RWPE1 (cell line): ENCODE measurements around the gene CDK5RAP2.

Experiments
- CTCF ChIA-PET: fragments of 350-600 bp; sonication (Branson Sonifier 250); formaldehyde crosslinking; extraction: SDS; loops from one replicate; lab custom pipeline; 2021; lab: Yijun Ruan, JAX
- POLR2A ChIA-PET: fragments of 400-600 bp; formaldehyde crosslinking; extraction: SDS; loops from one replicate; lab custom pipeline; 2020; ENCODE audit warnings: antibody characterized with exemption; ENCODE audit not compliant: low non-redundant PET; lab: Yijun Ruan, JAX
- DNase-seq: peaks from one replicate; pipeline ENCODE4 v3.0.0; 2012; ENCODE audit warnings: low spot score
- H3K27ac ChIP-seq: fragments of 450-650 bp; 2 replicates; pipeline ENCODE4 v1.5.1; 2017
- CTCF ChIP-seq: fragments of 450-650 bp; conservative IDR thresholded peaks from 2 replicates; pipeline ENCODE4 v1.5.1; 2017; ENCODE audit warnings: low read depth, mild to moderate bottlenecking

CDK5RAP2 gene

GRCh38 chr9:120593250-120593954 lies 13.4 kb upstream of the CDK5RAP2 start:
- no peak for DNase-seq
- CTCF ChIA-PET: no interaction called here
- no peak overlapping the region for H3K27ac ChIP-seq
- TF ChIP-seq CTCF: no peak
- POLR2A ChIA-PET: no interaction called here

GRCh38 chr9:120592210-120592609 lies 12.2 kb upstream of the CDK5RAP2 start:
- H3K27ac ChIP-seq: no peak overlapping the region
- no peak for DNase-seq
- CTCF ChIA-PET: no interaction called here
- TF ChIP-seq CTCF: no peak
- POLR2A ChIA-PET: no interaction called here

GRCh38 chr9:120587328-120587727 lies 7.4 kb upstream of the CDK5RAP2 start:
- ChIA-PET POLR2A (no interaction called here), CTCF (interaction anchor here (0.6 kb wide), 1 partner anchor 255 kb away, joined by 3 read pairs; no protein-coding TSS in a partner anchor)
- no peak overlapping the region for H3K27ac ChIP-seq
- no peak for DNase-seq
- TF ChIP-seq CTCF: no peak

GRCh38 chr9:120583958-120584369 lies 4.0 kb upstream of the CDK5RAP2 start:
- DNase-seq: peak; percentile 40
- ChIA-PET POLR2A (no interaction called here), CTCF (no interaction called here)
- TF ChIP-seq CTCF: no peak
- no peak overlapping the region for H3K27ac ChIP-seq

DNA sequence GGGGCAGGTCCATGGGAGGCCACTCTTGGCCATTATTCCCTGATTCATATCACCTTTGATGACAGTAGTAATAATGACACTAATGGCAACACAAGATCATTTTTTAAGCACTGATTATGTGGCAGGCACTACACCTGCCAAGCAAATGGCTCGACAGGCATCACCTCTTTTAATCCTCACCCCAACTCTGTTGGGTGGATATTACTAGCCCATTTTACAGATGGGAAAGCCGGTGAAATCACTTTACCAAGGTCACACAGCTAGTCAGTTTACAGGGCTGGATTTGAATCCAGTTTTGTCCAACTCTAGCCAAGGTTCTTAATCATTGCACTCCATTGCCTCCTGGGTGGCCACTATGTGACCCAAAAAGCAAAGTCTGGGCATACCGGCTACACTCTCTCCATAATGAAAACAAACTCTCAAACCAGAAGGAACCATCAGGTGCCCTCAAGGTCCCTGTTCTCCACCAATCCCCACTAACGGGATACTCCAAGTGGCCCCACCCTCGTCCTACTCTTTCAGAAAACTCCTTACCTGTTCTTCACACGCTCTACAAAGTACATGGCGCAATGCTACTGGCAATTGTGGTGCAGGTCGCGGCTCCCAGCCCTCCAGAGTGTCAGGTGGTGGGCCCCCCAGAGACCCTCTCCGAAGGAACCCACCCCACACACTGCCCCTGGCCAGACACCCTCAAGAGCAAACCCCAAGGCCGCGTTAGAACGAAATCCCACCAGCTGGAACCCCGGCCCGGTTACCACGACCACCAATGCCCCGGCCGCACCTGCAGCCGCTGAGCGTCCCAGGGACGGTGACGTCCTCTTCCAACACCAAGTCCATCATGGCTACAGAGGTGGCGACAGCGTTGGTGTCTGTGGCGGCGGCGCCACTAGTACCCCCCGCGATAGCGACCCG lies 572 bp downstream of the CDK5RAP2 start:
- CTCF ChIA-PET: interaction anchor here (0.7 kb wide), 1 partner anchor 459 kb away, joined by 5 read pairs; no protein-coding TSS in a partner anchor
- POLR2A ChIA-PET: interaction anchor here (0.6 kb wide), 1 partner anchor 18 kb away, joined by 7 read pairs; no protein-coding TSS in a partner anchor
- TF ChIP-seq CTCF: no peak

GRCh38 chr9:120574473-120574872 lies 5.5 kb downstream of the CDK5RAP2 start:
- no peak for TF ChIP-seq CTCF

More for the DNA sequence above, 572 bp downstream of the CDK5RAP2 start:
- H3K27ac ChIP-seq: peak overlapping the region; percentile 76
- peak; percentile 68 for DNase-seq

More at GRCh38 chr9:120574473-120574872, 5.5 kb downstream of the CDK5RAP2 start:
- DNase-seq: no peak
- ChIA-PET POLR2A (no interaction called here), CTCF (no interaction called here)
- H3K27ac ChIP-seq: no peak overlapping the region
